TTC549 (cell line): ENCODE results near the gene RTBDN.

ENCODE experiments used
- FAIRE-seq: peaks from 2 replicates; lab custom pipeline; 2012; peaks lifted over from hg19 to GRCh38; lab: Jason Lieb, UNC

Gene RTBDN

GRCh38 chr19:12834566-12834943 lies at the start of gene RTBDN:
TSS of gene RTBDN (minus strand) at chr19:12834579. CDS start at chr19:12829979, 4,600 bp downstream.
- no peak for FAIRE-seq

GRCh38 chr19:12882589-12882988 lies 48.2 kb upstream of the RTBDN start:
- FAIRE-seq = no peak

DNA sequence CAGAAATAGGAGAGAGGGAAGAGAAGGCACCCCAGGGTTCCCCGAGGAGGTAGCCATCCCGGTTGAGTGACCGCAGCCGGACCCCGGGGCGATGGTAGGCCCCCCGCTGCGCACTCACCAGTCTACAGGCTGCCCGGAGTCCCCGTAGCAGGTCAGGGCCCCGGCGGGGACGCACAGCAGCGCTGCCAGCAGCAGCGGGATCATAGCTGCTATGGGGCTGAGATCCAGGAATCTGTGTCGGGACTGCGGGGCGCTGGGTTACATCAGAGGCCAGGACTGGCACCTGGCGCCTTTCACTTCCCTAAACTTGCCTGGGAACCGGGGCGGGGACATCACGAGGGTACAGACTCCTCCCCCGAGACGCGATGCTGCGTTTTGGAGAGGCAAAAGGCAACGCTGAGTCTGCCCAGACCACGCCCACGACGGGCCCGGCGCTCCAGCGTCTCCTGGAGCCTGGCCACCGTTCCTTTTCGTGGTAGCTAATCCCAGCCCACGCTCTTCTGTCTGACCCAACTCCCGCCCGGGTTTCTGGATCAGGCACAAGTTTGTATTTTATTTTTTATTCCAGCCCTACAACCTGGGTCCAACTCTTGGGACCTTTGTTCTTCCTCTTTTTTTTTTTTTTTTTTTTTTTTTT lies 46.9 kb upstream of the RTBDN start, which contains the start of gene DNASE2:
Gene DNASE2, minus strand, starts transcription at position 278 of the 637 bp plus-strand sequence. Its CDS starts 74 bp downstream, at position 204.
- no peak for FAIRE-seq

DNA sequence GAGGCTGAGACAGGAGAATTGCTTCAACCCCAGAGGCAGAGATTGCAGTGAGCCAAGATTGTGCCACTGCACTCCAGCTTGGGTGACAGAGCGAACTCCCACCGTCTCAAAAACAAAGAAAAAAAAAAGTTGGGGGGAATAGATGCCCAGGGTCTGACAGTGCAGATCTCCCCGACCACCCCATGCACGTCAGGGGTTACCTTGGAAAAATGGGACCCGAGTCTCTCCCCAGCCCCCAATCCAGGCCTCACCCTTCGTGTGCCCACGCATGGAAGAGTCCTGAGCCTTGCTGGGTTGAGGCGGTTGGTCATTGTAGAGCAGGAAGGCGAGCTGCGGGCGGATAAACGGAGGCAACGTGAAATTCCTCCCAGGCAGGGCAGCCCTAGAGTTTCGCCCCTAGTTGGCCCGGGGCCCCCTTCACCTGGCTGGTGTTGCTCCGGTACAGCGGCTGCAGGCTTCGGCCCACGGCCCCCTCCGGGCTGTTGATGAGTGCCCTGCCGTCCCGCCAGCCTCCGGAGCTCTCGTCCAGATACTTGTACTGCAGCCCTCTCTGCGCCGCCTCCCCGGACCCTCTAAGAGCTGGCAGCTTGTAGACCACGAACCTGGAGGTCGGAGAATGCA lies 46.3 kb upstream of the RTBDN start:
- no peak for FAIRE-seq

GRCh38 chr19:12875086-12875485 lies 40.7 kb upstream of the RTBDN start:
- no peak for FAIRE-seq

GRCh38 chr19:12873891-12874745 lies 39.7 kb upstream of the RTBDN start:
- FAIRE-seq = no peak

- FAIRE-seq = no peak
Observed at GRCh38 chr19:12872941-12873890, 38.8 kb upstream of the RTBDN start.

DNA sequence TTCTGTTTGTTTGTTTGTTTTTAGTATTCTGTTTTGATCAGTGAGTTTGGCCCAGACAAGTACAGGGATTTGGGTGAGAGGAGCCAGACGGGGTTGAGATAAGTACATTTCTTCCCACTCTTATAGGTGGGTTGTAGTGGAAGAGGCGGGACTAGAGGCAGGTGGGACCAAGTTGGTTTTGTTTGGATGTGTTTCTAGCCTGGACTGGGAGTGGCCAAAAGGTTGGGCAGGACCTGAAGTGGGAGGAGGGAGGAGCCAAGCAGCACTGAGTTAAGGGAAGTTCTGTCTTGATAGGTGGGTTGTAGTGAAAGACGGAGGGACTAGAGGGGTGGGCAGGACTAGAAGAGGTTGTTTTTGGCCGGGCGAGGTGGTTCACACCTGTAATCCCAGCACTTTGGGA lies 37.9 kb upstream of the RTBDN start:
- no peak for FAIRE-seq

GRCh38 chr19:12871681-12872080 lies 37.3 kb upstream of the RTBDN start:
- FAIRE-seq = no peak

DNA sequence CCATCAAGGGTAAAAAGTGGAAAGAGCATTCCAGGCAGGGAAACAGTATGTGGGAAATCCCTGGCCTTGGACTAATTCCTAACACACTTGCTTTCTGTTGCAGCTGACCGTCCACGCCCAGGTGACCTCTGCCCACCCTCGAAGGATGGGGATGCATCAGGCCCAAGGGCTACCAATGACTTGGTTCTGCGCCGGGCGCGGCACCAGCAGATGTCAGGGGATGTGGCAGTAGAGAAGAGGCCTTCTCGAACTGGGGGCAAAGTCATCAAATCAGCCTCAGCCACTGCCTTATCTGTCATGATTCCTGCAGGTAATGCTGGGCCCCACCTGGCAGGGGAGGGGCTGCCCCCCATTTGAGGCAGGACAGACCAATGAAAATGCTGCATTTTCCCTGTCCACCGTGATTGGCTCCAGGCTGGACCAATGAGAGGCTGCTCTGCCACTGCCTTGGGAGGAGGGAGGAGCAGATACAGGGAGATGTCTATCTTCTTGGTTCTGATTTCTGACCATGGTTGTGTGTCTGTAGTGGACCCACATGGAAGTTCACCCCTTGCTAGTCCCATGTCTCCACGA lies 34.2 kb upstream of the RTBDN start:
- no peak for FAIRE-seq

DNA sequence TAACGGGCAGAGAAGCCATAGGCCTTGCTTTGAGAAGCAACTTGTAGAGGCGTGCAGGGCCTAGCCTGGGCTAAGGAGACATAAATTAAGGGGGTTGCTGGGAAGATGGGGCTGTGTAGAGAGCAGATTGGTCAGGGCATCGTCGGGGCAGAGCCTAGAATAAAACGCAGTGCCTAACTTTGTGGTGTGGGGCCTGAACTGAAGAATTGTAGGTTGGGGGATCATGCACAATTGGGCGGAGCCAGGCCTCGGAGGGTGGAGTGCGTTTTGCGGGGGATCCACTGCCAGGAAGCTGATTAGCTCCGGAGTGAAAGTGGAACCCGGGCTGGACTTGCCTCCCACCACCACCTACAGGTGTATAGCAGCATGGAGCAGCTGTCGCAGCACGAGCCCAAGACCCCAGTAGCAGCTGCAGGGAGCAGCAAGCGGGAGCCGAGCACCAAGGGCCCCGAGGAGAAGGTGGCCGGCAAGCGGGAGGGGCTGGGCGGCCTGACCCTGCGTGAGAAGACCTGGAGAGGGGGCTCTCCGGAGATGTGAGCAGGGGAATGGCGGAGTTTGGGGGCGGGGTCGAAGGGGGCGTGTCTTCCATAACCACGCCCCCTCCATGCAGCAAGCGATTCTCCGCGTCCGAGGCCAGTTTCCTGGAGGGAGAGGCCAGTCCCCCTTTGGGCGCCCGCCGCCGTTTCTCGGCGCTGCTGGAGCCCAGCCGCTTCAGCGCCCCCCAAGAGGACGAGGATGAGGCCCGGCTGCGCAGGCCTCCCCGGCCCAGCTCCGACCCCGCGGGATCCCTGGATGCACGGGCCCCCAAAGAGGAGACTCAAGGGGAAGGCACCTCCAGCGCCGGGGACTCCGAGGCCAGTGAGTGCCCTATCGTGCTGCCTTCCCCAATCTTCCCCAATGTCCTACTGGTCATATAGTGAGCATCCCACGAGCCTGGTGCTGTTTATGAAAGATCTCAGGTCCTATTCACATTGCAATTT lies 33.0 kb upstream of the RTBDN start:
- no peak for FAIRE-seq

DNA sequence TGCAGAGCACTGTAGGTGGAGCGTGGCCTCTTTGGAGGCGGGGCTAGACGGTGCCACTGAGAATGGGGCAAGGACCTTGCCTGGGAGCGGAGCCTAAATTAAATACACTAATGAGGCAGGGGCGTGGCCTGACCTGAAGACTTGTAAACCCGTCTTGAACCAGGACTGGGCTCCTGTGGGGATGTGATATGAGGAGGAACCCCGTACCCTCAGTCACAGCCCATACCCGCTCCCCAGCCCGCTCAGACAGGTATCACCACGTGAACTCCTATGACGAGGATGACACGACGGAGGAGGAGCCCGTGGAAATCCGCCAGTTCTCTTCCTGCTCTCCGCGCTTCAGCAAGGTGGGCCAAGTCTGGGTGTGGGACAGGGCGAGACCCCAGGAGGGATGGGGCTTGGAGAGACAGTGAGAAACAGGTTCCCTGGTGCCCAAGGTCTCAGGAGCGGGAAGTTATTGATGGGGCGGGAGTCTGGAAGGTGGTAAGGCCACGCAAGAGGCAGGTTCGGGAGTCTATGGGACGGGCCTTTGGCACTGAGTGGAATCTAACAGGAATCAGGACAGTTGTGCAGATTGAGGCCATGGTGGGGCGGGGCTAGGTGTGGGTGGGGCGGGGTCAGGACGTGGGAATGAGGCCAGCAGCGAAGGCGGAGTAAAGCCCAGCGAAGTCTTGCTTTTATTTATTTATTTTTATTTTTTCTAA lies 32.2 kb upstream of the RTBDN start:
- FAIRE-seq = no peak

- FAIRE-seq = no peak
Observed at GRCh38 chr19:12865746-12866415, 31.5 kb upstream of the RTBDN start.

- no peak for FAIRE-seq
Observed at GRCh38 chr19:12864721-12865715, 30.6 kb upstream of the RTBDN start.

DNA sequence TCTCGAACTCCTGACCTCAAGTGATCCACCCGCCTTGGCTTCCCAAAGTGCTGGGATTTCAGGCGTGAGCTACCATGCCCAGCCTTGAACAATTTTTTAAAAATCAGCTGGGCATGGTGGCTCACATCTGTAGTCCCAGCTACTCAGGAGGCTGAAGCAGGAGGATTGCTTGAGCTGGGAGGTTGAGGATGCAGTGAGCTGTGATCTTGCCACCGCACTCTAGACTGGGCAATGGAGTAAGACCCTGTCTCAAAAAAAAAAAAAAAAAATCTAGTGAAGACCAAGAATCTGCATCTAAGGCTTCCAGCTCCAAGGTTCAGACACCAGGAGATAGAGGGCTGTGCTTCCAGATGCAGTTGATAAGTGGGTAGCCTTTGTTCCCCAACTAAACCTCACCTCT lies 29.8 kb upstream of the RTBDN start:
- FAIRE-seq = no peak

- FAIRE-seq = no peak
Observed at GRCh38 chr19:12859546-12859945, 25.2 kb upstream of the RTBDN start.

DNA sequence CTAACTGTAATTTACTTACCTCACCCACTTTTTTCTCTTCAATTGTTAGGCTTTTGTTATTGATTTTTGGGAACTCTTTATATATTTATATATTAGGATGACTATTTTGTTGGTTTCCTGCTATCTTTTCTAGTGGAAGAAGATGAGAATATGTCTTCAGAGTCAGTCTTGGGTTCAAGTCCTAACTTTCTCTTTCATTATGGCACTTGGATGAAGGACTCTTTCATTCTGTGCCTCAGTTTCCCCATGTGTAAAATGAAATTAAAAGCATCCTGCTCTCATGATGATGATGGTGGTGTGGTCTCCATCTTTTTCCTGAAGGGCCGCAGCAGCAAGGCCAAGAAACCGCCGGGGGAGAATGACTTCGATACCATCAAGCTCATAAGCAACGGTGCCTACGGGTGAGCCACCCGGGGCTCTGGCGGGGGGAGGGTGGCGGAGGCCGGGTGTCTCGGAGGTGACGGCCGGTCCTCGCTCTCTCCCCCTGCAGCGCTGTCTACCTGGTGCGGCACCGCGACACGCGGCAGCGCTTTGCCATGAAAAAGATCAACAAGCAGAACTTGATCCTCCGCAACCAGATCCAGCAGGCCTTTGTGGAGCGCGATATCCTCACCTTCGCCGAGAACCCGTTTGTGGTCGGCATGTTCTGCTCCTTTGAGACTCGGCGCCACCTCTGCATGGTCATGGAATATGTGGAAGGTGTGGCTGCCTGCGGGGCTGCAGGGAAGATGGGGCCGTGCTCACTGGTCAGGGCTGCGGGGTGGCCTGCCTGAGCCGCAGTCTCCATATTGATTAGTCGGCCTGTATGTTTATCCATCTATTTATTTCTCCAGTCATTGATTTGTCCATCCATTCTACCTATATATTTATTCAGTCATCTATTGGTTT lies 23.9 kb upstream of the RTBDN start:
- no peak for FAIRE-seq
